T47D (cell line): Measurements from ENCODE around the gene BRME1.

Experiments
- DNase-seq, 2 experiments: peaks; one replicate each; pipeline versions ENCODE4 v3.0.0 to v3.0.0-alpha.2; 2011 to 2012; ENCODE audit warnings: low read depth in 1 of 2, low spot score in 1 of 2
- JUND ChIP-seq: IDR thresholded peaks from 2 replicates; pipeline ENCODE4 v1.6.1; 2012; ENCODE audit warnings: low read depth
- in situ Hi-C: cut with HindIII; loops from 2 replicates; pipeline ENCODE4 v1.10.0; 2016; ENCODE audit warnings: low sequenced_read_pairs, low pct_unique_long_range_greater_than_20kb

BRME1 gene

GRCh38 chr19:13899393-13899792, 6.5 kb downstream of the BRME1 start:
- in situ Hi-C loops: no loop called here
- no peak for TF ChIP-seq JUND
- DNase-seq: no peak

GRCh38 chr19:13896227-13896626, 9.7 kb downstream of the BRME1 start:
- in situ Hi-C loops: no loop called here
- TF ChIP-seq JUND: no peak
- no peak for DNase-seq

GRCh38 chr19:13894552-13894951, 11.4 kb downstream of the BRME1 start:
- TF ChIP-seq JUND: no peak
- DNase-seq: no peak
- in situ Hi-C loops: no loop called here

- no peak for DNase-seq
- in situ Hi-C loops: no loop called here
- no peak for TF ChIP-seq JUND
Observed at GRCh38 chr19:13892870-13893269, 13.0 kb downstream of the BRME1 start.

- no peak for DNase-seq
- in situ Hi-C loops: no loop called here
- TF ChIP-seq JUND: no peak
Observed at GRCh38 chr19:13890136-13890535, 15.8 kb downstream of the BRME1 start.

GRCh38 chr19:13888281-13888680, 17.6 kb downstream of the BRME1 start:
- no peak for TF ChIP-seq JUND
- no peak for DNase-seq
- in situ Hi-C loops: no loop called here

GRCh38 chr19:13887517-13887916, 18.4 kb downstream of the BRME1 start:
- no peak for TF ChIP-seq JUND
- DNase-seq: no peak
- in situ Hi-C loops: no loop called here

GRCh38 chr19:13887018-13887436, 18.9 kb downstream of the BRME1 start:
- in situ Hi-C loops: no loop called here
- DNase-seq: no peak
- no peak for TF ChIP-seq JUND

- no peak for TF ChIP-seq JUND
- no peak for DNase-seq
- in situ Hi-C loops: no loop called here
Observed at GRCh38 chr19:13885826-13886365, 20.0 kb downstream of the BRME1 start.

- in situ Hi-C loops: no loop called here
- DNase-seq: no peak
- TF ChIP-seq JUND: no peak
Observed at GRCh38 chr19:13884726-13885591, 21.0 kb downstream of the BRME1 start.

- no peak for TF ChIP-seq JUND
- DNase-seq: peak in 1 of 2 experiments; percentile 46
- in situ Hi-C loops: no loop called here
Observed at GRCh38 chr19:13883516-13884064, 22.3 kb downstream of the BRME1 start.

GRCh38 chr19:13882836-13883235, 23.1 kb downstream of the BRME1 start:
- DNase-seq: no peak
- in situ Hi-C loops: no loop called here
- no peak for TF ChIP-seq JUND

GRCh38 chr19:13882419-13882795, 23.5 kb downstream of the BRME1 start:
- TF ChIP-seq JUND: no peak
- in situ Hi-C loops: no loop called here
- no peak for DNase-seq
